ENCODE data around the gene BCAS3. TPM values are rescaled to one million over a fixed set of nuclear protein-coding genes. Genes with fewer than 3 reads are reported as not detected.

Gene BCAS3
- polyA plus RNA-seq, 1 donor from 2014 or later = 21.6 TPM

GRCh38 chr17:61058066-61058465 lies 380.4 kb downstream of the BCAS3 start:
- no peak overlapping the region for H3K4me3 ChIP-seq (ENCODE audit: low read length)
- H3K4me2 ChIP-seq (ENCODE audit: low read length) = no peak overlapping the region
- H3K36me3 ChIP-seq (ENCODE audit: insufficient read depth, low read length) = no peaks in the 10 kb centered on the region
- no peak overlapping the region for H3K9ac ChIP-seq (ENCODE audit: low read length)
- no peak for TF ChIP-seq EP300 (conservative IDR thresholded peaks at IDR 0.05; ENCODE audit: poor library complexity, severe bottlenecking)
- TF ChIP-seq TAF1 (IDR thresholded peaks at IDR 0.05; ENCODE audit: low read depth) = no peak
- no peak for TF ChIP-seq RAD21 (conservative IDR thresholded peaks at IDR 0.05)
- TF ChIP-seq, protein P1, sequence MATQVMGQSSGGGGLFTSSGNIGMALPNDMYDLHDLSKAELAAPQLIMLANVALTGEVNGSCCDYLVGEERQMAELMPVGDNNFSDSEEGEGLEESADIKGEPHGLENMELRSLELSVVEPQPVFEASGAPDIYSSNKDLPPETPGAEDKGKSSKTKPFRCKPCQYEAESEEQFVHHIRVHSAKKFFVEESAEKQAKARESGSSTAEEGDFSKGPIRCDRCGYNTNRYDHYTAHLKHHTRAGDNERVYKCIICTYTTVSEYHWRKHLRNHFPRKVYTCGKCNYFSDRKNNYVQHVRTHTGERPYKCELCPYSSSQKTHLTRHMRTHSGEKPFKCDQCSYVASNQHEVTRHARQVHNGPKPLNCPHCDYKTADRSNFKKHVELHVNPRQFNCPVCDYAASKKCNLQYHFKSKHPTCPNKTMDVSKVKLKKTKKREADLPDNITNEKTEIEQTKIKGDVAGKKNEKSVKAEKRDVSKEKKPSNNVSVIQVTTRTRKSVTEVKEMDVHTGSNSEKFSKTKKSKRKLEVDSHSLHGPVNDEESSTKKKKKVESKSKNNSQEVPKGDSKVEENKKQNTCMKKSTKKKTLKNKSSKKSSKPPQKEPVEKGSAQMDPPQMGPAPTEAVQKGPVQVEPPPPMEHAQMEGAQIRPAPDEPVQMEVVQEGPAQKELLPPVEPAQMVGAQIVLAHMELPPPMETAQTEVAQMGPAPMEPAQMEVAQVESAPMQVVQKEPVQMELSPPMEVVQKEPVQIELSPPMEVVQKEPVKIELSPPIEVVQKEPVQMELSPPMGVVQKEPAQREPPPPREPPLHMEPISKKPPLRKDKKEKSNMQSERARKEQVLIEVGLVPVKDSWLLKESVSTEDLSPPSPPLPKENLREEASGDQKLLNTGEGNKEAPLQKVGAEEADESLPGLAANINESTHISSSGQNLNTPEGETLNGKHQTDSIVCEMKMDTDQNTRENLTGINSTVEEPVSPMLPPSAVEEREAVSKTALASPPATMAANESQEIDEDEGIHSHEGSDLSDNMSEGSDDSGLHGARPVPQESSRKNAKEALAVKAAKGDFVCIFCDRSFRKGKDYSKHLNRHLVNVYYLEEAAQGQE (IDR thresholded peaks at IDR 0.05; ENCODE audit: borderline replicate concordance) = no peak
- no peak for TF ChIP-seq POLR2AphosphoS5 (IDR thresholded peaks at IDR 0.05)
- TF ChIP-seq SMC3 (conservative IDR thresholded peaks at IDR 0.05; ENCODE audit: poor library complexity) = no peak
- no peaks in the 10 kb centered on the region for H3K79me2 ChIP-seq (replicated peaks; ENCODE audit: insufficient read depth, low read length)
- no peak overlapping the region for H2AFZ ChIP-seq (ENCODE audit: low read depth, low read length)
- no peaks in the 10 kb centered on the region for H4K20me1 ChIP-seq (ENCODE audit: insufficient read depth)
- H3K9me2 ChIP-seq (ENCODE audit: insufficient read depth, low read length) = no peaks in the 10 kb centered on the region
- no peaks in the 10 kb centered on the region for H3F3A ChIP-seq (ENCODE audit: insufficient read depth, low read length, poor library complexity, severe bottlenecking)
- no peak overlapping the region for H3K27ac ChIP-seq (ENCODE audit: low read length)
- H3K9me3 ChIP-seq (ENCODE audit: low read length) = no peaks in the 10 kb centered on the region
- H3K27me3 ChIP-seq (ENCODE audit: insufficient read depth, low read depth, low read length) = no peaks in the 10 kb centered on the region

- no peak overlapping the region for H3K4me3 ChIP-seq (ENCODE audit: low read length)
- H2AFZ ChIP-seq (ENCODE audit: low read depth, low read length) = no peak overlapping the region
- no peaks in the 10 kb centered on the region for H3K9me2 ChIP-seq (ENCODE audit: insufficient read depth, low read length)
- no peak overlapping the region for H3K4me2 ChIP-seq (ENCODE audit: low read length)
- no peaks in the 10 kb centered on the region for H3K9me3 ChIP-seq (ENCODE audit: low read length)
- H3K9ac ChIP-seq (ENCODE audit: low read length) = no peak overlapping the region
- no peaks in the 10 kb centered on the region for H4K20me1 ChIP-seq (ENCODE audit: insufficient read depth)
- H3K36me3 ChIP-seq (ENCODE audit: insufficient read depth, low read length) = no peaks in the 10 kb centered on the region
- no peaks in the 10 kb centered on the region for H3K27me3 ChIP-seq (ENCODE audit: insufficient read depth, low read depth, low read length)
- H3K27ac ChIP-seq (ENCODE audit: low read length) = no peak overlapping the region
- H3F3A ChIP-seq (ENCODE audit: insufficient read depth, low read length, poor library complexity, severe bottlenecking) = no peaks in the 10 kb centered on the region
- TF ChIP-seq POLR2AphosphoS5 (IDR thresholded peaks at IDR 0.05) (no peak), SMC3 (conservative IDR thresholded peaks at IDR 0.05; ENCODE audit: poor library complexity) (no peak), EZH2 (IDR thresholded peaks at IDR 0.05; ENCODE audit: borderline replicate concordance, insufficient read depth, low read length, poor library complexity, severe bottlenecking) (no peak), MXI1 (conservative IDR thresholded peaks at IDR 0.05; ENCODE audit: poor library complexity, severe bottlenecking) (no peak), TAF1 (IDR thresholded peaks at IDR 0.05; ENCODE audit: low read depth) (no peak), EP300 (conservative IDR thresholded peaks at IDR 0.05; ENCODE audit: poor library complexity, severe bottlenecking) (no peak), RAD21 (conservative IDR thresholded peaks at IDR 0.05) (no peak)
- TF ChIP-seq, protein P2, sequence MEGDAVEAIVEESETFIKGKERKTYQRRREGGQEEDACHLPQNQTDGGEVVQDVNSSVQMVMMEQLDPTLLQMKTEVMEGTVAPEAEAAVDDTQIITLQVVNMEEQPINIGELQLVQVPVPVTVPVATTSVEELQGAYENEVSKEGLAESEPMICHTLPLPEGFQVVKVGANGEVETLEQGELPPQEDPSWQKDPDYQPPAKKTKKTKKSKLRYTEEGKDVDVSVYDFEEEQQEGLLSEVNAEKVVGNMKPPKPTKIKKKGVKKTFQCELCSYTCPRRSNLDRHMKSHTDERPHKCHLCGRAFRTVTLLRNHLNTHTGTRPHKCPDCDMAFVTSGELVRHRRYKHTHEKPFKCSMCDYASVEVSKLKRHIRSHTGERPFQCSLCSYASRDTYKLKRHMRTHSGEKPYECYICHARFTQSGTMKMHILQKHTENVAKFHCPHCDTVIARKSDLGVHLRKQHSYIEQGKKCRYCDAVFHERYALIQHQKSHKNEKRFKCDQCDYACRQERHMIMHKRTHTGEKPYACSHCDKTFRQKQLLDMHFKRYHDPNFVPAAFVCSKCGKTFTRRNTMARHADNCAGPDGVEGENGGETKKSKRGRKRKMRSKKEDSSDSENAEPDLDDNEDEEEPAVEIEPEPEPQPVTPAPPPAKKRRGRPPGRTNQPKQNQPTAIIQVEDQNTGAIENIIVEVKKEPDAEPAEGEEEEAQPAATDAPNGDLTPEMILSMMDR (IDR thresholded peaks at IDR 0.05; ENCODE audit: poor library complexity, severe bottlenecking) = no peak
- TF ChIP-seq, protein P1 (IDR thresholded peaks at IDR 0.05; ENCODE audit: borderline replicate concordance) = no peak
- no peaks in the 10 kb centered on the region for H3K79me2 ChIP-seq (replicated peaks; ENCODE audit: insufficient read depth, low read length)
Observed at GRCh38 chr17:61063528-61063927, 385.9 kb downstream of the BCAS3 start.
